Vagina (tissue), 2 donors: ENCODE results near the gene ZNF416. TPM values are rescaled to one million over a fixed set of nuclear protein-coding genes. Genes with fewer than 3 reads are reported as not detected.
A peak's percentile ranks its signal among the peaks of the same experiment; 100 is the strongest.

Experiments
- DNase-seq, 2 donors: peaks; one replicate each; pipeline ENCODE4 v3.0.0-alpha.2; 2017; ENCODE audit errors: extremely low spot score in 2 of 2
- H3K27ac ChIP-seq: fragments of 200-600 bp; sonication (generic); one replicate; pipeline ENCODE4 v1.5.1; 2019
- H3K27me3 ChIP-seq: fragments of 200-600 bp; sonication (generic); one replicate; pipeline ENCODE4 v1.5.1; 2019
- H3K36me3 ChIP-seq, 2 donors: fragments of 200-600 bp; sonication (generic); one replicate each; pipeline ENCODE4 v1.5.1; 2017 to 2019
- H3K4me1 ChIP-seq: fragments of 200-600 bp; sonication (generic); one replicate; pipeline ENCODE4 v1.5.1; 2019
- H3K4me3 ChIP-seq, 2 donors: fragments of 200-600 bp; sonication (generic); 1 replicate in 1 of 2; 2 replicates in 1 of 2; pipeline ENCODE4 v1.5.1; 2016 to 2019
- H3K9me3 ChIP-seq: fragments of 200-600 bp; sonication (generic); one replicate; pipeline ENCODE4 v1.5.1; 2019
- POLR2A ChIP-seq, 2 donors: fragments of 450-650 bp; IDR thresholded peaks; one replicate each; pipeline ENCODE4 v1.6.1; 2017; ENCODE audit warnings: antibody characterized with exemption in 2 of 2, mild to moderate bottlenecking in 2 of 2, moderate library complexity in 2 of 2
- POLR2AphosphoS5 ChIP-seq, 2 donors: sonication (generic); formaldehyde crosslinking; IDR thresholded peaks; one replicate each; pipeline ENCODE4 v1.9.0; 2017; ENCODE audit warnings: antibody characterized with exemption in 2 of 2, mild to moderate bottlenecking in 2 of 2, low read depth in 1 of 2; ENCODE audit not compliant: insufficient read depth in 1 of 2
- intact Hi-C: fragments of 100-400 bp; cut with DNase I; formaldehyde crosslinking; loops from one replicate; pipeline ENCODE4 v1.15.1; 2023
- total RNA-seq: library from RNA; depleted of rRNA; stranded (reverse); fragments of >200 nt; gene quantifications from one replicate; pipeline ENCODE4 v1.2.3, GENCODE V29; 2016
- TF ChIP-seq, protein P1 (sequence below), 3 experiments: fragments of 450-650 bp in 2 of 3; fragments of 200-600 bp in 1 of 3; sonication (generic) in 1 of 3; IDR thresholded peaks; one replicate each; pipeline ENCODE4 v1.5.1; 2017 to 2019; ENCODE audit warnings: antibody characterized with exemption in 3 of 3, mild to moderate bottlenecking in 2 of 3, moderate library complexity in 2 of 3

Gene ZNF416
- total RNA-seq, 1 donor from 2014 or later: 3.9 TPM

DNA sequence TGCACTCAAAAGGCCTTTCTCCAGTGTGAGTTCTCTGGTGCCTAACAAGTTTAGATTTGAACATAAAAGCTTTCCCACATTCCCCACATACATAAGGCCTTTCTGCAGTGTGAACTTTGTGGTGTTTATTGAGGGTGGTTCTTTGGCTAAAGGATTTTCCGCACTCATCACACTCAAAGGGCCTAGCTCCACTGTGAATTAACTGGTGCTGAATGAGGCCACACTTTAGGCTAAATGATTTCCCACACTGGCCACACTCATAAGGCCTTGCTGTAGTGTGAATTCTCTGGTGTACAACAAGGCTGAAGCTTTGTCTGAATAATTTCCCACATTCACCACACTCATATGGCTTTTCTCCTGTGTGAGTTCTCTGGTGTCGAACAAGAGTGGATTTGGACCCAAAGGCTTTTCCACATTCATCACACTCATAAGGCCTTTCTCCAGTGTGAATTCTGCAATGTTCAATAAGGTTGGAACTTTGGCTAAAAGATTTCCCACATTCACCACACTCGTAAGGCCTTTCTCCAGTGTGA is 6.2 kb downstream of the ZNF416 start:
- Histone ChIP-seq H3K4me1 (peaks cover 2% of the 10 kb centered on the region), H3K27me3 (no peaks in the 10 kb centered on the region), H3K4me3 (no peak overlapping the region), H3K36me3 (peaks cover 15 to 57% of the 10 kb centered on the region in 2 donors), H3K9me3 (peaks cover 89% of the 10 kb centered on the region), H3K27ac (no peak overlapping the region)
- DNase-seq: no peak
- TF ChIP-seq, protein P1, sequence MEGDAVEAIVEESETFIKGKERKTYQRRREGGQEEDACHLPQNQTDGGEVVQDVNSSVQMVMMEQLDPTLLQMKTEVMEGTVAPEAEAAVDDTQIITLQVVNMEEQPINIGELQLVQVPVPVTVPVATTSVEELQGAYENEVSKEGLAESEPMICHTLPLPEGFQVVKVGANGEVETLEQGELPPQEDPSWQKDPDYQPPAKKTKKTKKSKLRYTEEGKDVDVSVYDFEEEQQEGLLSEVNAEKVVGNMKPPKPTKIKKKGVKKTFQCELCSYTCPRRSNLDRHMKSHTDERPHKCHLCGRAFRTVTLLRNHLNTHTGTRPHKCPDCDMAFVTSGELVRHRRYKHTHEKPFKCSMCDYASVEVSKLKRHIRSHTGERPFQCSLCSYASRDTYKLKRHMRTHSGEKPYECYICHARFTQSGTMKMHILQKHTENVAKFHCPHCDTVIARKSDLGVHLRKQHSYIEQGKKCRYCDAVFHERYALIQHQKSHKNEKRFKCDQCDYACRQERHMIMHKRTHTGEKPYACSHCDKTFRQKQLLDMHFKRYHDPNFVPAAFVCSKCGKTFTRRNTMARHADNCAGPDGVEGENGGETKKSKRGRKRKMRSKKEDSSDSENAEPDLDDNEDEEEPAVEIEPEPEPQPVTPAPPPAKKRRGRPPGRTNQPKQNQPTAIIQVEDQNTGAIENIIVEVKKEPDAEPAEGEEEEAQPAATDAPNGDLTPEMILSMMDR (IDR thresholded peaks at IDR 0.05): no peak
- TF ChIP-seq POLR2A (IDR thresholded peaks at IDR 0.05): no peak
- TF ChIP-seq POLR2AphosphoS5 (IDR thresholded peaks at IDR 0.05; ENCODE audit: insufficient read depth in 1 of 2, low read depth in 1 of 2): no peak
- intact Hi-C loops: no loop called here

DNA sequence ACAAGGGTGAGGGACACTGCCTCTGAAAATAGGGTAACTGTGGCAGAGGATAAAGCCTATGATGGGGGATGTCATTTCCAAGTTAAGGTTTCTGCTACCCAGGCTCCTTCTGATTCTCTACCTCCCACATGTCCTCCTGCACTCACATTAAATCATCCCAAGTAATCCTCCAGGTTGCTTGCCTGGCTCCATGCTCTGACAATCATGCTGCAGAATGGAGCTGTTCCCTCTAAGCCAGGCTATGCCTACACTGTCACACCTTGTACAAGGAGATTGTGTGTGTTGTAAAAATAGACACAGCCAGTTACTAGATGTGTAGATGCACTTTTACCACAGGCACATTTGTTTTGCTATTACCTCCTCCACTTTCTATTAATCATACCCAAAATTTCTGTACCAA is 8.0 kb downstream of the ZNF416 start:
- Histone ChIP-seq H3K9me3 (peaks cover 90% of the 10 kb centered on the region), H3K4me3 (no peak overlapping the region), H3K36me3 (peaks cover 15 to 41% of the 10 kb centered on the region in 2 donors), H3K27ac (no peak overlapping the region), H3K27me3 (no peaks in the 10 kb centered on the region), H3K4me1 (no peaks in the 10 kb centered on the region)
- TF ChIP-seq POLR2A (IDR thresholded peaks at IDR 0.05) (no peak), POLR2AphosphoS5 (IDR thresholded peaks at IDR 0.05; ENCODE audit: insufficient read depth in 1 of 2, low read depth in 1 of 2) (no peak)
- TF ChIP-seq, protein P1 (IDR thresholded peaks at IDR 0.05): no peak
- intact Hi-C loops: no loop called here
- no peak for DNase-seq

DNA sequence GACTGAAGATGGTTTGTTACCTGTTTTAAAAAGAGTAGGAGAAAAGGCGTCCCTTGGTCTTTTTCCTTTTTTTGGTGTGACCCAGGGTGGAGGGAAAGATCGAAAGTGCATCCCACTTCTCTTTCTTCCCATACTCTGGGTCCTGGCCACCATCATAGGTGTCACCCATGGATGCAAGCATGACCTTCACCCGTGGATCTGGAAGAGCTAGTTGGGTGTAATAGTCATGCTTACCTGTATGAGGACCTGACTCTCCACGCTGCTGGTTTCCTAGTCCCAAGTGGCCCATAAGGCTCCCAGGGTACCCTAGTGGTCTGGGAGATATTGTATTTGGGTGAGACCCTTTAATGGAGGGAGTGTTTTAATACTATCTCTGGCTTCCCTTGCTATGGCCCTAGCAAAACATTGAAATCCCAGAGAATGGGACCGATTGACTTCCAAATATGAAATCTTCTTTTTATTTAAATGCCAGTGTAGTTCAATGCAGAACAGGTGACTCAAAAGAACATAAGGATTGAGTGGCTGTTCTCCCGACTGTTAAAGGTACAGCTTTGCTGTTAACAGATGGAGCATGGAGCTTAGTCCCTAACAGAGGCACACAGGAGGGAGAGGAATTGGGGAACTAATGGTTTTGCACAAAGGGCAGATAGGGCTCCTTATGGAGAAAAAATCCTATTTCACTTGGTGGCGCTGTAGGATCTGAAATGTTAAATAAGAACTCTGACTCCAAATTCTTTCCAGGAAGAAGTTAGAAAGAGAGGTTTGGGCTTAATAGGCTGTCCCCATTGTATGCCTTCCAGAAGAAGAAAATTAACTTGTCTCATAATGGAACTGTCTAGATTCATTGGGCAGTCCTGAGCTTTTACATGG is 12.1 kb downstream of the ZNF416 start:
- no peak overlapping the region for H3K27ac ChIP-seq
- peaks cover 70% of the 10 kb centered on the region for H3K9me3 ChIP-seq
- no peak overlapping the region for H3K4me3 ChIP-seq
- no peaks in the 10 kb centered on the region for H3K4me1 ChIP-seq
- TF ChIP-seq, protein P1 (IDR thresholded peaks at IDR 0.05): no peak
- TF ChIP-seq POLR2A (IDR thresholded peaks at IDR 0.05): no peak
- TF ChIP-seq POLR2AphosphoS5 (IDR thresholded peaks at IDR 0.05; ENCODE audit: insufficient read depth in 1 of 2, low read depth in 1 of 2): no peak
- no peaks in the 10 kb centered on the region for H3K36me3 ChIP-seq
- no peak for DNase-seq
- H3K27me3 ChIP-seq: no peaks in the 10 kb centered on the region
- intact Hi-C loops: no loop called here

DNA sequence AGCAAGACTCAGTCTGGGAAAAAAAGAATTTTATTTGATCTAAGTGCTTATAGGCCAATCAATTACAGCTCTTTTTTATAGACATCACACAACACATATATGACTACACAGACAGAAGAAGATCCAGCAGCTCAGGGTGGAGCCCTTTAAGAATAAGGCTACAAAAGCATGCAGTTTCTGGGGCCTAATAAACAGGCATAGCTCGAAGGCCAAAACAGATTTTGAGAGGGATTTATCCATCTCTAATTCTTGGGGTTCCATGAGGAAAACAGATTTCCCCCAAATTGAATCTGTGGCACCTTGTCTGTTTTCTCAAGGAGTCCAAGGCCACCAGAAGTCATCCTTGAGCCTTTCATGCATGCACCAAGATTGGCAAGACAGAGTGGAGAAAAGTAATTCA is 15.2 kb downstream of the ZNF416 start:
- no peak for DNase-seq
- Histone ChIP-seq H3K4me1 (peaks cover 13% of the 10 kb centered on the region), H3K27ac (no peak overlapping the region), H3K36me3 (no peaks in the 10 kb centered on the region), H3K4me3 (no peak overlapping the region), H3K27me3 (no peaks in the 10 kb centered on the region), H3K9me3 (peaks cover 41% of the 10 kb centered on the region)
- TF ChIP-seq POLR2AphosphoS5 (IDR thresholded peaks at IDR 0.05; ENCODE audit: insufficient read depth in 1 of 2, low read depth in 1 of 2) (no peak), POLR2A (IDR thresholded peaks at IDR 0.05) (no peak)
- TF ChIP-seq, protein P1 (IDR thresholded peaks at IDR 0.05): no peak
- intact Hi-C loops: no loop called here

DNA sequence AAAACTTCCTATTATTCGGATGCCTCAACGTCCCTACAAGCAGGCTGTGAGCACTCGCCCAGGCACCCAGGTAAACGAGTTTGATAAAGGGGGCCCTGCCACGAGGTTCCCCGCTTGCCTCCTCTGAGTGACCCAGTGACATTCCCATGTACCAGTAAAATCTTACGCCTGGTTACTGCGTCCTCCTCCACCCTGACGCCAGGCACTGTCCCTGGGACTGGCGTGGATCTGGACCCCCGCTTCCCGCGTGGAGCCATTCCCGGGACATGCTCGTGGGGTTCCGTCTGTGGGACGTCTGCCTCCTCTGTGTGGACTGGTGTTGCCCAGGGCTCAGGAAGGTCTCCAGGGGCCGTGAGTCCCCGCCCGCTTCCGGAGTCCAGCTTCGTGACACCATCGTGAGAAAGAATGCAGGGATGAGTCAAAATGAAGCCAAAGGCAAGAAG is 18.6 kb downstream of the ZNF416 start:
- Histone ChIP-seq H3K27ac (peak overlapping the region; percentile 51), H3K27me3 (no peaks in the 10 kb centered on the region), H3K36me3 (peaks cover 4 to 22% of the 10 kb centered on the region in 2 donors), H3K4me1 (peaks cover 22% of the 10 kb centered on the region), H3K9me3 (peaks cover 12% of the 10 kb centered on the region), H3K4me3 (peak overlapping the region; percentile 69 to 85)
- no peak for DNase-seq
- intact Hi-C loops: no loop called here
- TF ChIP-seq, protein P1 (IDR thresholded peaks at IDR 0.05): no peak
- no peak for TF ChIP-seq POLR2AphosphoS5 (IDR thresholded peaks at IDR 0.05; ENCODE audit: insufficient read depth in 1 of 2, low read depth in 1 of 2)
- TF ChIP-seq POLR2A (IDR thresholded peaks at IDR 0.05): no peak
